Putamen (tissue), 1 donor: ENCODE measurements around the gene BCAN.

Source experiments
- DNase-seq: peaks from one replicate; pipeline ENCODE4 v3.0.0-alpha.2; 2016; ENCODE audit warnings: low spot score

BCAN gene

GRCh38 chr1:156677616-156678596, 36.0 kb downstream of the BCAN start:
- peak; percentile 81 for DNase-seq

DNA sequence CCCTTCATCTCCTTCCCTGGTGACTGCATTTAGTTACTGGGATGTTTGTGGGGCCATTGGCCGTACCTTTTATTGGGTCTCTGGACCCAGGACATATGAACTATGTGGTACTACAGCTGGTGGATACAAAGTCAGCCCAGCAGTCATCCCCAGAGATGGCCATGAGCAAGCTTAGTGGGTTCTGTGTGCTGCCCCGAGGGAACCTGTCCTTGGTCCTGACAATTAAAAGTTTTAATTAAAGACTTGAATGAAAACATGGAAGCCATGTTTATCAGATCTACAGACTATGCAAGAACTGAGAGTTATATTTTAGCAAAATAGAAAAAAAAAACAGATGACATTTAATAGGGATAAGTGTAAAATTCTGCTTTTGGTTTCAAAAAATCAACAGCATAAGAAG, 38.1 kb downstream of the BCAN start:
- DNase-seq: no peak

DNA sequence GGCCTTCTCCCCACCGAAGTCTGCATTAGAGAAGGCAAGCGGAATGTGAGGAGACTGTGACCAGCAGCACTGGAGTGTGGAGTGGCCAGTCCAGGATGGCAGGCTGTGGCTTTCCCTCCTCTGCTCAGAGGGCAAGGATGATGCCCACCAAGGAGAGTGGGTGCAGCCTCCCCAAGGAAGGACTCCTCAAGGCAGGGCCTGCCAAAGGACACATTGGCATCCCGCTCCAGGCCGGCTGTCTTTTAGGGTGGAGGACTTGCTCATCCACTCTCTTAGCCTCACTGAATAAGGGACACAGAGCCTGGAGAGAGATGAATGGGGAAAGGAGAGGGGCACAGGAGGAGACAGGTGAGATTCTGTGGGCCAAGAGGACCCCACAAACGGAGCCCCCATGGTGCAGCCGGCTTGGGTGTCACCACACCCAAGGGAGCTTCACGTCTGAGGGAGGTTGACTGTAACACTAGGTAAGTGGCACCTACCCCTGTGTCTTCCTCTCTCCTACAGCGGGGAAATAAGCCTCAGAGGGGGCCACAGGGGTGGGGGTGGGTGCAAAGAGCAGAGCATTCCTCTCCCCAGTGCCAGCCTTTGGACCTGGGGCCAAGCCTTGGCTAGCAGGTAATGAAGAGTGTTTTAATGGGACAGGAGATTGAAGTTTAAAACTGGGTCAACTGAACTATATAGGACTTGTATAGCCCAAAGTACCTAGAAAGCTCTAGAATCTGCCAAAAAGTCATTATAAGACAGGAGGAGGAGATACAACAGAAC, 39.5 kb downstream of the BCAN start:
- DNase-seq: no peak

- no peak for DNase-seq
Measured at GRCh38 chr1:156682166-156682890, 40.4 kb downstream of the BCAN start.

DNA sequence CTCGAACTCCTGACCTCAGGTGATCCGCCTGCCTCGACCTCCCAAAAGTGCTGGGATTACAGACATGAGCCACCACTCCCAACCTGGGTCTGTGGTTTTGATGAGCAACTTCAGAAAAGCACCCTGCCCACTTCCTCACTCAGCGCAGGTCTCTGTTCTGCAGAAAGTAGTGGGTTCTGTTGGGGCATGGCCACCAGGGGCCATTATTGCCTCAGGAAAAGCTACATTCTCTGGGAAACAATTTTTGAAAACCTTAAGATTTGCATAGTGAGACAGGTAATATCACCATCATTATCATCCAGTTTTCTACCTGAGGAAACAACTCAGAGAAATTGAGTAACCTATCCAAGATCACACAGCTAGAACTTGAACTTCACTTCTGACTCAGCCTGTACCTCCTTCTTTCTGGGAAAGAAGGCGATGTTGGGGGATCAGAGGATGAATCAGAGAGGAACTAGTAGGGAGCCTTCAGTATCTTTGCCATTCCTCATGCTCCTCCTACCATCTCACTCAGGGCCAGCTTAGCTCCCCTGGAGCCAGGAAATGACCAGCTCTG, 42.4 kb downstream of the BCAN start:
- DNase-seq: no peak

DNA sequence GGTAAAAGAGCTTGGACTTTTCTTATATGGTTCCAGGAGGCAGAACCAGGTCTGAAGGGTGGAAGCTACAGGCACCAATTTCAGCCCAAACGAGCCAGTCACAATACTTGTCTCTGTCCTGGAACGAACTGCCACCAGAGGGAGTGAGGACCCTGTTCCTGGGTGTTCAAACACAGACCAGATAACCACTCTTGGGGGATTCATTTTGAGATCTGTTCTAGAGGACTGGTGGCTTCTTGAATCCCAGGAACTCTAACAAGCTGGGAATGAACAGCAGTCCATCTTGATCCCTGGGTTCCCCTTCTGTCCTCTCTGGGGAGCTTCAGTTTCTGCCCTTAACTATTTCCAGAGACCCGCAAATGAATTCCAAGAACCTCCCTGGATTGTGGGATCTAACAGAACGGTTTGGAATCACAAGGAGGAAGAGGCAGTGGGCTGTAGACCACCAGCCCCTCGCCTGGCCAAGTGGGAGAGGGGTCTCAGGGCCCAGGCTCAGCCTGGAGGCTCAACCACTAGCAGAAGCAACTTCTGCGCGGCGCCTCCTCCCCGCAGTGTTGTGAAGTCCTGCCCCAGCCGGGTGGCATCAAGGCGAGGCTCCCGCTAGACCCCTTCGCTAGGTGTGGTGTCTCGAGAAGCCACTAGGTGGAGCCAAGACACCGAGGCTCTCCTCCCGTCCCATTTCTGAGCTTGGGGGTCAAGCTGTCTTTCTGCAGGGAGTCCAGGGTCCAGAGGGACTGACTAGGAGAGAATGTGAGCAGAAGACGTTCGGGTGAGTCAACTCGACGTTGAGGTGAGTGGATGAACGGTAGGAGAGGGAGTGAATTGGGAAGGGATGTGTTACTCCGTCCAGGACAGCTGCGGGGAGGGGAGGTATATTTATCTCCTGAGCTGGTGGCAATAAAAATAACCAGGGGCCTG, 47.4 kb downstream of the BCAN start:
- peak; percentile 59 for DNase-seq

GRCh38 chr1:156689953-156690674, 48.2 kb downstream of the BCAN start:
- DNase-seq: no peak

GRCh38 chr1:156690675-156691036, 48.7 kb downstream of the BCAN start:
- DNase-seq: no peak

GRCh38 chr1:156691191-156691590, 49.3 kb downstream of the BCAN start:
- no peak for DNase-seq

GRCh38 chr1:156691665-156692440, 49.9 kb downstream of the BCAN start:
- no peak for DNase-seq

- DNase-seq: no peak
Measured at GRCh38 chr1:156692441-156692924, 50.6 kb downstream of the BCAN start.

- DNase-seq: no peak
Measured at GRCh38 chr1:156692925-156693847, 51.3 kb downstream of the BCAN start.

DNA sequence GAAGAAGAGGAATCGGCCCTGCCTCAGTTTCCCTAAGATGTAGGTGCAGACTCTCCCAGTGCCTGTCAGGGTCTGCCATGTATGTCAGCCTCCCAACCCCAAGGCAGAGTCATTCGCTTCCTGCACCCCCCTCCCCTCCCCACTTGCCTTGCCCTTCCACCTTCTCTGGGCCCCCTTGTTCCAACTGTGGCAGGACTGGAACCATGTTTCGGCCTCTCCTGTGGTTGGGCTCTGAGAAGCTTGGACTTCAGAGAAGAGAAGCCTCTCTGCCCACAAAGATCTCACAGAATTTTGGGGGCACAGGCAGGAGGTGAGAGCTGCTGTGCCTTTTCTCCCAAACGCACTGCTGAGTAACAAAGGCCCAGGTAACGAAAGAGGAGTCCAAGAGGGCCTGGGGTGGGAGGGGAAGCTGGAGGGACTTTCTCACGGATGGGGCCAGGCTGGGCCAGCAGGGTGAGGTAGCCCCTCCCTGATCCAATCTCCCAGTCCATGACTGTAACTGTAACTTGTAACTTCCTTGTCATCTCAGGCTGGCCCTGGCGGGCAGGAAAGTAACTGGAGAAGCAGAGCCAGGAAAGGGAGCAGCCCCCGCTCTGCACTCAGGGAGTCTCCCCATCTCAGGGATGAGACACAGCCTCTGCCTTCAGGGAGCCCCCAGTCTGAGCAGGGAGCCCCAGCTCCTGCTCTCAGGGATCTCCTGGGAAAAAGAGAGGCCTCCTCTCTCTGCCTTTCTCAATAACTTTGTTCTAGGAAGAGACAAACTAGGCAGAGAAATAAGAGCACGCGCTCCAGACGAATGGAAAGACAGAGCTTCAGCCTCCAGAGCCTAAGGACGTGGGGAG, 52.2 kb downstream of the BCAN start:
- DNase-seq: no peak

GRCh38 chr1:156694690-156694962, 52.7 kb downstream of the BCAN start:
- DNase-seq: no peak

DNA sequence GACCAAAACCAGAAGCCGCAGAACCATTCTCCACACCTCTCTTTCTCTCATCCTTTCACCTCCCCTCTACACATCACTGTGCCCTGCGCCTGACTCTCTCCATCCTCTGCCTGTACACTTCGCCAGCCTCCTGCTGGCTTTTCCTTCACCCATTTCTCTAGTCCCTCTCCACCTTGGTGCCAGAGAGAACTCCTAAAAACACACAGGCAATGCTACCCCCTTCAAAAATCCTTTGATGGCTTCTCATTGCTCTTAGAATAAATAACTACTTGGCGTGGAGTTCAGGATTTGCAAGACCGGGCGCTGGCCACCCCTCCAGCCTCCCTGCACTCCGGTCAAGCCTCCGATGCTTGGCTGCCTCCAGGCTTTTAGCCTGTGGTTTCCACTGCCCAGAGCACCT, 54.8 kb downstream of the BCAN start:
- no peak for DNase-seq

DNA sequence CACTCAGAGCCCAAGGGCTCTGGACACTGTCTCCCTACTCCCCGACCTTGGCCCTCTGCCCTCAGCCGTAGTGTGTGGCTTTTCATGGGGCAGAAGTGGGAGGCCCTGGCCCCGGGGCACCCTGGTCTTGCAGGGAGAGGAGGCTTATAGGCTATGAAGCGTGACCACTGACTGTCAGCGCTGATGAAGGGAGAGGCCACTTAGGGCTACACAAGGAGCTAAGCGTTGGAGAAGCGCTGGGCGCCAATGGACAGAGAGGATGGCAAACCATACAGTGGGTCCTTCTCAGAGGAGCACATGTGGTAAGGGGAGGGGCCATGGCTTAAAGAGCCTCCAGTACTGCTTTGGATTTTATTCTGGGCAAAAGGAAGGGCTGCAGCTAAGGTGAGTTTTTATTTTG, 55.6 kb downstream of the BCAN start:
- no peak for DNase-seq

DNA sequence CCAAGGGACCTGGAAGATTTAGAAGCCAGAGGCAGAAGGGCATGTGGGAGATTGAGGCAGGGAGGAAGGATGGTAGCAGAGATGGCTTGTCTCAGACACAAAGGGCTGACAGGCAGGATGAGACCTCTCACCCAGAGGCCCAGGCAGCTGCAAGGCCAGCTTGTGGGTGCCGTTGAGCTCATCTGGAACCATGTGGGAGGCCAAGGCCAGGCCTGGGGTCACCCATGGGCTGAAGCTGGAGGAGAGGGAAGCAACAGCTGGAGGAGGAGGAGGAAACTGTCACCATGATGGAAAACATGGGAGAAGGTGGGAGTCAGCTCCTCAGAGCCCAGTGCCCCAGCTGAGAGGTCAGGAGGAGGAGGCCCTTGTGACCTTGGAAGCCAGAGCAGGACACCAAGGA, 57.1 kb downstream of the BCAN start:
- DNase-seq: no peak
